K562 (cell line): ENCODE measurements around the gene RNF41. TPM values are rescaled to one million over a fixed set of nuclear protein-coding genes. Genes with fewer than 3 reads are reported as not detected.
A peak's percentile ranks its signal among the peaks of the same experiment; 100 is the strongest.

Experiments used
- ATAC-seq: fragments of 200-7000 bp; cut with Tn5 transposase; 3 replicates; pipeline ENCODE4 v1.9.1; 2020; ENCODE audit warnings: moderate library complexity
- BruUV-seq: library from RNA; stranded (reverse); fragments of 400-500 nt; replicated peaks from 2 replicates; lab custom pipeline; 2021; lab: Mats Ljungman, UMichigan
- CTCF ChIA-PET: fragments of 300-600 bp; formaldehyde crosslinking; extraction: SDS; loops from one replicate; lab custom pipeline; 2021; ENCODE audit warnings: low intra/inter-chr PET ratio; lab: Yijun Ruan, JAX
- POLR2A ChIA-PET: fragments of 300-600, 350-650 bp; sonication (Branson Sonifier 250); formaldehyde crosslinking; extraction: SDS; loops from one replicate; lab custom pipeline; 2021; ENCODE audit warnings: antibody characterized with exemption, inconsistent platforms; lab: Yijun Ruan, JAX
- DNase-seq, 4 experiments: peaks; one replicate each; pipeline versions ENCODE4 v3.0.0 to v3.0.0-alpha.2; 2011 to 2018; ENCODE audit warnings: low spot score in 3 of 4, mixed read lengths in 3 of 4; ENCODE audit errors: extremely low read depth in 1 of 4
- FAIRE-seq: peaks from 2 replicates; lab custom pipeline; 2011; peaks lifted over from hg19 to GRCh38; lab: Jason Lieb, UNC
- H2AFZ ChIP-seq: 2 replicates; pipeline ENCODE4 v1.6.0; 2011; ENCODE audit warnings: low read depth, low read length, control low read depth, inconsistent platforms
- H3K27ac ChIP-seq: fragments of 200-600 bp; 3 replicates; pipeline ENCODE4 v1.8.0; 2011; ENCODE audit warnings: low read depth, mild to moderate bottlenecking, control low read depth, inconsistent platforms, low read length, moderate library complexity, mixed read lengths; ENCODE audit errors: extremely low read depth
- H3K27me3 ChIP-seq, 2 experiments: fragments of 300-600 bp in 1 of 2; 2 replicates in 1 of 2; 3 replicates in 1 of 2; pipeline versions ENCODE4 v1.6.0 to v1.8.0; 2011; ENCODE audit warnings: inconsistent platforms in 2 of 2, low read length in 2 of 2, mild to moderate bottlenecking in 1 of 2, mixed read lengths in 1 of 2, moderate library complexity in 1 of 2; ENCODE audit not compliant: control insufficient read depth in 2 of 2, insufficient read depth in 2 of 2
- H3K36me3 ChIP-seq: fragments of 300-600 bp; 3 replicates; pipeline ENCODE4 v1.8.0; 2011; ENCODE audit warnings: mild to moderate bottlenecking, low read length, inconsistent platforms; ENCODE audit not compliant: control insufficient read depth, insufficient read depth
- H3K4me1 ChIP-seq, 2 experiments: fragments of 200-600 bp in 1 of 2; replicated peaks in 1 of 2; 2 replicates in 1 of 2; 3 replicates in 1 of 2; pipeline versions ENCODE4 v1.5.1 to v1.8.0; 2011; ENCODE audit warnings: inconsistent platforms in 2 of 2, low read length in 2 of 2, mild to moderate bottlenecking in 1 of 2, mixed read lengths in 1 of 2, moderate library complexity in 1 of 2; ENCODE audit not compliant: control insufficient read depth in 2 of 2, insufficient read depth in 2 of 2
- H3K4me2 ChIP-seq: 2 replicates; pipeline ENCODE4 v1.6.1; 2011; ENCODE audit warnings: low read length, control low read depth, inconsistent platforms, mixed read lengths; ENCODE audit not compliant: insufficient read depth
- H3K4me3 ChIP-seq: fragments of 200-600 bp; sonication (generic), shearing (Covaris generic); 2 replicates; pipeline ENCODE4 v1.5.1; 2016; ENCODE audit warnings: control low read depth, inconsistent platforms
- H3K79me2 ChIP-seq: fragments of 200-600 bp; 3 replicates; pipeline ENCODE4 v1.8.0; 2011; ENCODE audit warnings: low read length, inconsistent platforms; ENCODE audit not compliant: control insufficient read depth, insufficient read depth
- H3K9ac ChIP-seq, 2 experiments: 2 replicates each; pipeline versions ENCODE4 v1.6.0 to v1.6.1; 2011; ENCODE audit warnings: low read depth in 2 of 2, low read length in 2 of 2, control low read depth in 1 of 2, inconsistent platforms in 1 of 2, mild to moderate bottlenecking in 1 of 2, mixed read lengths in 1 of 2; ENCODE audit not compliant: insufficient read depth in 1 of 2
- H3K9me1 ChIP-seq: one replicate; pipeline ENCODE4 v1.6.0; 2011; ENCODE audit warnings: inconsistent platforms, mild to moderate bottlenecking, low read length, moderate library complexity; ENCODE audit not compliant: control insufficient read depth, insufficient read depth
- H3K9me3 ChIP-seq: replicated peaks from 2 replicates; pipeline ENCODE4 v1.5.1; 2011; ENCODE audit warnings: low read depth, low read length, inconsistent platforms; ENCODE audit not compliant: control insufficient read depth, insufficient read depth
- H4K20me1 ChIP-seq: replicated peaks from 2 replicates; pipeline ENCODE4 v1.6.1; 2011; ENCODE audit warnings: low read length, inconsistent platforms, mixed read lengths; ENCODE audit not compliant: control insufficient read depth, insufficient read depth
- HNRNPH1 ChIP-seq: fragments of 200-400 bp; formaldehyde crosslinking; optimal IDR thresholded peaks from 2 replicates; pipeline ENCODE3; 2017; ENCODE audit warnings: low read depth, mild to moderate bottlenecking, low read length, moderate library complexity
- NR2C1 ChIP-seq, 2 experiments: fragments of 450-650 bp; IDR thresholded peaks; 2 replicates each; pipeline ENCODE4 v1.6.1; 2017; ENCODE audit warnings: mild to moderate bottlenecking in 2 of 2, antibody characterized with exemption in 1 of 2, inconsistent platforms in 1 of 2, missing compliant biosample characterization in 1 of 2, missing genetic modification characterization in 1 of 2
- ZKSCAN1 ChIP-seq: fragments of 150-350 bp; IDR thresholded peaks from 2 replicates; pipeline ENCODE4 v1.6.1; 2016; ENCODE audit warnings: low read depth, low read length
- WGBS: fragments of 100-300 bp; shearing (Covaris generic); methylation state at CpG from one replicate; pipeline ENCODE4 v1.1.6; 2016; ENCODE audit warnings: low coverage, mixed read lengths; ENCODE audit not compliant: insufficient coverage; ENCODE audit errors: missing lambda C conversion rate; 5-methylcytosine and 5-hydroxymethylcytosine counted together
- in situ Hi-C: fragments of 300-500 bp; cut with MboI; formaldehyde crosslinking; loops from 4 replicates; pipeline ENCODE4 v1.15.0; 2018; ENCODE audit warnings: inconsistent platforms, mixed read lengths
- intact Hi-C: fragments of 100-400 bp; cut with micrococcal nuclease; formaldehyde crosslinking; loops from 2 replicates; pipeline ENCODE4 v1.14.2; 2022
- polyA plus RNA-seq, 8 experiments: library from polyadenylated mRNA; depleted of rRNA in 4 of 8; stranded (reverse) in 5 of 8; unstranded in 3 of 8; fragments of >200 nt; fragmentation: Nextera tagmentation in 2 of 8; fragmentation: Illumina TruSeq in 1 of 8; extraction: Ambion mirVana in 2 of 8; extraction: Trizol in 1 of 8; gene quantifications; 2 replicates each; pipeline versions ENCODE4 v1.2.1 to v1.2.3, GENCODE V29; 2011 to 2014; ENCODE audit warnings: inconsistent platforms in 1 of 8, missing spikeins in 1 of 8
- total RNA-seq, 7 experiments: library from RNA; depleted of rRNA in 6 of 7; stranded (reverse); fragments of >200 nt in 6 of 7; fragmentation: Illumina TruSeq in 2 of 7; extraction: Trizol in 2 of 7; gene quantifications; 2 replicates each; pipeline versions ENCODE4 v1.2.1 to v1.2.3, GENCODE V29; 2011 to 2021; ENCODE audit warnings: low replicate concordance in 1 of 7

The RNF41 gene
- total and polyA plus RNA-seq, 9 of the 15 experiments (the other 6 are each of a cell fraction or from before 2014, with no cell fraction given): 28.2 to 46.8 (median 33.8) TPM

DNA sequence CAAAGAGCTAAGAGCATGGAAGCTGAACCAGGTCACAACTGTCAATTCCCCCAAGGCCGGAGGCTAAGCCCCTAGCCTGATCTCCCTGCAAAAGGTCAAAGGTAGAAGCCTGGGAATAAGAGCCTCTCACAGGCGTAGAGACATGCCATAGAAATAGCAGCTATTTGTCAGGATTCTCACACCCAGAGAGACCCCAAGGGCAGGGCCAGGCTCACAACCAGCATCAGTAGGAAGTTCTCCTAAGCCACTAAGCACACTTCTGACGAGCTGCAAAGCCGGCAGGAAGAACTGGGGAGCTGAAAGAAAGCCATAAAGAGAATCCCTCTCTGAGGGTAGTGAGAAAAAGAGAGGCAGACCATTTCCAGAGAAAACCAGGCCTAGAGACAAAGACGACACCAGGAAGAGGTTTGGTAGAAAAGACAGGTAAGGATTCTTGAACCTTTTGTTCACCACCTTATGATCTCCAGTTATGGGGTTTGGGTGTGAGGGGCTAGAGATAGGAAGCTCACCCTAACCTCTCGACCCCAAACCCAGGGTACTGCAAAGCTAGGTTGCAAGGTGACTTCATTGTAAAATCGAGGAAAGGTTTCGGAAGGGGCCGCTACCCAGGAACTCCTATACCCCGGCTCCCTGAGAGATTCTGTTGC is 33.5 kb downstream of the RNF41 start:
- no peaks in the 10 kb centered on the region for H3K9me3 ChIP-seq
- H3K36me3 ChIP-seq: peaks cover 41% of the 10 kb centered on the region
- peak overlapping the region; percentile 85 for H3K4me3 ChIP-seq
- FAIRE-seq (peak; percentile 74), ATAC-seq (no peak), DNase-seq (no peak)
- no peaks in the 10 kb centered on the region for H3K27me3 ChIP-seq
- peak overlapping the region; percentile 79 to 96 for H3K9ac ChIP-seq
- peaks cover 42% of the 10 kb centered on the region for H3K79me2 ChIP-seq
- peak overlapping the region; percentile 90 for H3K4me2 ChIP-seq
- ChIA-PET CTCF (interaction anchor here (0.8 to 2.9 kb wide), 5 partner anchors 69 to 457 kb away, joined by 4 to 36 read pairs (median 9); partner anchors contain the start of gene ZC3H10), POLR2A (interaction anchor here (0.6 to 5.9 kb wide), 17 partner anchors 12 to 1211 kb away, joined by 3 to 54 read pairs (median 4); partner anchors contain the start of genes ANKRD52, ESYT1, MYL6 and RNF41)
- intact Hi-C loops (no loop called here), in situ Hi-C loops (loop anchor here (5.0 kb wide), 1 partner anchor 61 kb away; the partner anchor contains the start of gene ESYT1)
- H3K9me1 ChIP-seq: no peaks in the 10 kb centered on the region
- peak overlapping the region; percentile 76 for H3K27ac ChIP-seq
- no TSS peak for BruUV-seq
- peaks cover 4 to 16% of the 10 kb centered on the region in 2 experiments; a peak in 3 of 5 replicates for H3K4me1 ChIP-seq
- WGBS: 3% methylated on average over 10 of the region's 10 CpGs
- TF ChIP-seq NR2C1 (IDR thresholded peaks at IDR 0.05) (peak; percentile 47), NR2C1 (tag; IDR thresholded peaks at IDR 0.05) (peak; percentile 6; the same call in 1 of the 2 replicates), ZKSCAN1 (no peak), HNRNPH1 (no peak)
- peak overlapping the region; percentile 32; the same call in 1 of the 2 replicates for H2AFZ ChIP-seq
- H4K20me1 ChIP-seq: no peaks in the 10 kb centered on the region
